HCT116 (cell line): Measurements from ENCODE around the gene SPRY4. TPM values are rescaled to one million over a fixed set of nuclear protein-coding genes. Genes with fewer than 3 reads are reported as not detected.

Experiments used
- ATAC-seq: fragments of 200-7000 bp; cut with Tn5 transposase; 2 replicates; pipeline ENCODE4 v1.9.1; 2020; ENCODE audit warnings: mild to moderate bottlenecking, moderate library complexity
- BruUV-seq: library from RNA; stranded (reverse); fragments of 400-500 nt; replicated peaks from 2 replicates; lab custom pipeline; 2021; lab: Mats Ljungman, UMichigan
- CTCF ChIA-PET: fragments of 300-600 bp; sonication (Branson Sonifier 250); formaldehyde crosslinking; loops from one replicate; lab custom pipeline; 2021; ENCODE audit warnings: antibody characterized with exemption; lab: Charles Lee
- POLR2A ChIA-PET: fragments of 300-600, 350-600 bp; sonication (Branson Sonifier 250); formaldehyde crosslinking; loops from one replicate; lab custom pipeline; 2021; ENCODE audit warnings: antibody characterized with exemption; lab: Charles Lee
- RAD21 ChIA-PET, 2 experiments: fragments of 300-600 bp; sonication (Branson Sonifier 250); formaldehyde crosslinking; loops; one replicate each; lab custom pipeline; 2023; ENCODE audit warnings: low total read pairs in 2 of 2; ENCODE audit not compliant: uncharacterized antibody in 2 of 2, unreplicated experiment in 2 of 2, low non-redundant PET in 1 of 2; lab: Charles Lee
- DNase-seq: peaks from one replicate; pipeline ENCODE4 v3.0.0-alpha.2; 2010; ENCODE audit warnings: low read depth, low spot score
- H2AFZ ChIP-seq: fragments of 200-600 bp; shearing (Covaris generic), sonication (generic); 2 replicates; pipeline ENCODE4 v1.6.1; 2017; ENCODE audit warnings: low read depth, mixed run types, mixed read lengths, antibody characterized with exemption, low read length; ENCODE audit not compliant: poor library complexity, severe bottlenecking
- H3K27ac ChIP-seq: 2 replicates; pipeline ENCODE4 v1.5.1; 2012; ENCODE audit warnings: low read depth, low read length
- H3K27me3 ChIP-seq: fragments of 200-600 bp; sonication (generic); 2 replicates; pipeline ENCODE4 v1.6.1; 2016; ENCODE audit warnings: mixed run types, low read length, mixed read lengths; ENCODE audit not compliant: insufficient read depth
- H3K36me3 ChIP-seq, 2 experiments: fragments of 200-500 bp in 1 of 2; fragments of 200-600 bp in 1 of 2; sonication (Bioruptor generic) in 1 of 2; sonication (generic) in 1 of 2; 2 replicates each; pipeline versions ENCODE4 v1.5.1 to v1.6.1; 2014 to 2016; ENCODE audit warnings: low read length in 2 of 2, inconsistent platforms in 1 of 2, mixed read lengths in 1 of 2, mixed run types in 1 of 2; ENCODE audit not compliant: insufficient read depth in 2 of 2, control insufficient read depth in 1 of 2
- H3K4me1 ChIP-seq, 2 experiments: fragments of 200-600 bp in 1 of 2; sonication (generic) in 1 of 2; 2 replicates each; pipeline versions ENCODE4 v1.5.1 to v1.6.1; 2012 to 2017; ENCODE audit warnings: low read length in 2 of 2, inconsistent platforms in 1 of 2, mild to moderate bottlenecking in 1 of 2, mixed read lengths in 1 of 2, mixed run types in 1 of 2, moderate library complexity in 1 of 2; ENCODE audit not compliant: insufficient read depth in 2 of 2, control insufficient read depth in 1 of 2
- H3K4me2 ChIP-seq: fragments of 200-600 bp; sonication (generic); 2 replicates; pipeline ENCODE4 v1.6.1; 2017; ENCODE audit warnings: mixed run types, low read length, mixed read lengths
- H3K4me3 ChIP-seq, 2 experiments: fragments of 200-600 bp in 1 of 2; sonication (generic) in 1 of 2; replicated peaks in 1 of 2; 2 replicates each; pipeline ENCODE4 v1.5.1; 2011 to 2016; ENCODE audit warnings: low read length in 2 of 2, control low read depth in 1 of 2, low read depth in 1 of 2, mild to moderate bottlenecking in 1 of 2, mixed read lengths in 1 of 2, mixed run types in 1 of 2
- H3K79me2 ChIP-seq: fragments of 200-600 bp; sonication (generic); 2 replicates; pipeline ENCODE4 v1.6.1; 2017; ENCODE audit warnings: mild to moderate bottlenecking, mixed run types, low read length, moderate library complexity, mixed read lengths; ENCODE audit not compliant: insufficient read depth
- H3K9ac ChIP-seq: fragments of 200-600 bp; sonication (generic); 2 replicates; pipeline ENCODE4 v1.6.1; 2016; ENCODE audit warnings: low read length, mixed read lengths
- H3K9me2 ChIP-seq: fragments of 200-600 bp; sonication (generic), shearing (Covaris generic); 2 replicates; pipeline ENCODE4 v1.6.1; 2017; ENCODE audit warnings: mixed run types, mild to moderate bottlenecking, moderate library complexity; ENCODE audit not compliant: insufficient read depth
- H3K9me3 ChIP-seq, 2 experiments: fragments of 200-500 bp in 1 of 2; fragments of 200-600 bp in 1 of 2; sonication (Bioruptor generic) in 1 of 2; sonication (generic) in 1 of 2; 2 replicates each; pipeline ENCODE4 v1.6.1; 2014 to 2017; ENCODE audit warnings: low read length in 2 of 2, mixed read lengths in 2 of 2, inconsistent platforms in 1 of 2, low read depth in 1 of 2, mild to moderate bottlenecking in 1 of 2, mixed run types in 1 of 2, moderate library complexity in 1 of 2; ENCODE audit not compliant: control insufficient read depth in 1 of 2, insufficient read depth in 1 of 2
- H4K20me1 ChIP-seq: fragments of 200-600 bp; sonication (generic), shearing (Covaris generic); 2 replicates; pipeline ENCODE4 v1.6.1; 2017; ENCODE audit warnings: mixed run types, mild to moderate bottlenecking, moderate library complexity; ENCODE audit not compliant: insufficient read depth
- CTCF ChIP-seq, 3 experiments: fragments of 200-600 bp in 1 of 3; sonication (generic) in 1 of 3; IDR thresholded peaks in 2 of 3; conservative IDR thresholded peaks in 1 of 3; 2 replicates each; pipeline ENCODE4 v1.5.1; 2012 to 2017; ENCODE audit warnings: low read depth in 2 of 3, low read length in 2 of 3, antibody characterized with exemption in 1 of 3, borderline replicate concordance in 1 of 3, control low read depth in 1 of 3, mild to moderate bottlenecking in 1 of 3, mixed read lengths in 1 of 3, mixed run types in 1 of 3, moderate library complexity in 1 of 3; ENCODE audit not compliant: insufficient read depth in 1 of 3
- POLR2AphosphoS5 ChIP-seq: IDR thresholded peaks from 2 replicates; pipeline ENCODE4 v1.6.1; 2011; ENCODE audit warnings: mild to moderate bottlenecking, low read depth, low read length, moderate library complexity
- REST ChIP-seq: IDR thresholded peaks from 2 replicates; pipeline ENCODE4 v1.6.1; 2012; ENCODE audit warnings: low read depth
- SRF ChIP-seq: IDR thresholded peaks from 2 replicates; pipeline ENCODE4 v1.6.1; 2012; ENCODE audit warnings: low read depth
- intact Hi-C: fragments of 100-400 bp; cut with micrococcal nuclease; formaldehyde crosslinking; loops from 2 replicates; pipeline ENCODE4 v1.10.0; 2022
- total RNA-seq: library from RNA; stranded (reverse); gene quantifications from one replicate; pipeline ENCODE4 v1.2.1, GENCODE V29; 2021; ENCODE audit not compliant: unreplicated experiment

Gene SPRY4
- total RNA-seq, 1 experiment from 2014 or later: 112 TPM

- TF ChIP-seq REST: no peak
These were observed 10.7 kb downstream of the SPRY4 start (continued) for GRCh38 chr5:142314109-142314508.

DNA sequence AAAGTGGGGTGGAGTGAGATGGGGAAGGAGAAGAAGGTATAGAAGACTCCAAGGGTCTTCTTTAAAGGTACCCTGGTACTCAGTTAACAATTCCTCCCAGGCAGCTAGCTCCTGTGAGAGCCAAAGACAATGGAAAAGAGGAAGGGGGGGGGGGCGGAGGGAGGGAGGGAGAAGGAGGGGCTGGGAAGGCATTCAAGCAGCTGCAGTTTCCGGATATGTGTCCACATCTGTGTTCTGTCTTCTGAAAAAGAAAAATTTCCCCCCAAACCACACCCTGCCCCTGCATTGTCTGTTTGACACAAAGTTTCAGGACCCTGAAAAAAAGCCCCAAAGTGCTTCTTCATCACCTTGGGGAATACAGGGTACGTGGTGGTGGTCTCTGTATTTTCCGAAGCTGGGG, 11.1 kb downstream of the SPRY4 start:
- H3K4me1 ChIP-seq: peaks cover 31 to 33% of the 10 kb centered on the region in 2 experiments
- ChIA-PET RAD21 (no interaction called here), CTCF (no interaction called here), POLR2A (no interaction called here)
- no TSS peak for BruUV-seq
- H3K27ac ChIP-seq: no peak overlapping the region
- peaks cover 50% of the 10 kb centered on the region for H4K20me1 ChIP-seq
- intact Hi-C loops: no loop called here
- no peaks in the 10 kb centered on the region for H3K9me3 ChIP-seq
- no peak overlapping the region for H3K9ac ChIP-seq
- no peak for ATAC-seq
- DNase-seq: no peak
- no peak for TF ChIP-seq SRF
- H2AFZ ChIP-seq: no peak overlapping the region
- no peaks in the 10 kb centered on the region for H3K27me3 ChIP-seq
- no peak overlapping the region for H3K4me2 ChIP-seq
- no peaks in the 10 kb centered on the region for H3K9me2 ChIP-seq
- peaks cover 47 to 81% of the 10 kb centered on the region in 2 experiments for H3K36me3 ChIP-seq
- H3K79me2 ChIP-seq: peaks cover 96% of the 10 kb centered on the region
- H3K4me3 ChIP-seq: no peak overlapping the region

DNA sequence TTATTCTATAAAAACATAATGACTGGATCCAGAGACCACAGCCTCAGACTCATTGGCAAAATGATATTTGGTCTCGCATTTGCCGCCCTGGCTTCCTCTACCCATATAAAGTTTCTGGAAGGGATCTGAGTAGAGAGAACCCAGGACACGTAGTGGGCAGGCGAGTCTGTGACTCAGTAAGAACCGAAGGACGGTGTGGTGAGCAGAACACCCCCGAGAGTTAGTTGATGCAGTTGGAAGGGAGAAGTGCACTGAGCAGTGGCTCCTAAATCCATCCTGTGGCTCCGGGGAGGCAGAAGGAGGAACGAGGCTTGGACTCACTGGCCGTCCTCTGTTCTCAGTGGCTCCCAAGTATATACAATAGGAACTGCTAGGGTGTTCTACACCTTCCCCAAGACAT, 11.5 kb downstream of the SPRY4 start:
- Histone ChIP-seq H3K79me2 (peaks cover 96% of the 10 kb centered on the region), H3K36me3 (peaks cover 47 to 85% of the 10 kb centered on the region in 2 experiments), H4K20me1 (peaks cover 50% of the 10 kb centered on the region), H3K4me1 (peaks cover 27 to 29% of the 10 kb centered on the region in 2 experiments), H3K9me2 (no peaks in the 10 kb centered on the region), H3K4me2 (no peak overlapping the region), H3K9me3 (no peaks in the 10 kb centered on the region), H2AFZ (no peak overlapping the region), H3K27me3 (no peaks in the 10 kb centered on the region), H3K27ac (no peak overlapping the region), H3K9ac (no peak overlapping the region), H3K4me3 (no peak overlapping the region)
- TF ChIP-seq POLR2AphosphoS5 (0 out of 2 replicates have a peak, but pooled peaks have one; percentile 8), CTCF (IDR thresholded peaks at IDR 0.05 in 2 of 3, conservative IDR thresholded peaks at IDR 0.05 in 1 of 3; ENCODE audit: borderline replicate concordance in 1 of 3, insufficient read depth in 1 of 3, low read depth in 2 of 3, low read length in 2 of 3) (no peak)
- CTCF ChIA-PET: no interaction called here
- ATAC-seq (no peak), DNase-seq (no peak)
- BruUV-seq: no TSS peak
- POLR2A ChIA-PET: no interaction called here
- RAD21 ChIA-PET: no interaction called here
- intact Hi-C loops: no loop called here
